Midbrain (tissue), 1 donor: ENCODE measurements around the gene SSTR5.

Experiments used
- DNase-seq: peaks from one replicate; lab custom pipeline; 2025; lab: John Stamatoyannopoulos, UW

SSTR5 gene

GRCh38 chr16:1054660-1055556 lies 17.6 kb upstream of the SSTR5 start:
- peak; percentile 69 for DNase-seq

GRCh38 chr16:1055557-1055924 lies 17.0 kb upstream of the SSTR5 start:
- no peak for DNase-seq

GRCh38 chr16:1056196-1056595 lies 16.4 kb upstream of the SSTR5 start:
- no peak for DNase-seq

GRCh38 chr16:1057252-1057932 lies 15.2 kb upstream of the SSTR5 start:
- no peak for DNase-seq

GRCh38 chr16:1058216-1058615 lies 14.3 kb upstream of the SSTR5 start:
- no peak for DNase-seq

GRCh38 chr16:1059310-1059709 lies 13.2 kb upstream of the SSTR5 start:
- no peak for DNase-seq

GRCh38 chr16:1060416-1061340 lies 11.9 kb upstream of the SSTR5 start:
- no peak for DNase-seq

- DNase-seq: no peak
These were observed 10.6 kb upstream of the SSTR5 start for GRCh38 chr16:1061769-1062505.

- DNase-seq: no peak
These were observed 9.7 kb upstream of the SSTR5 start for GRCh38 chr16:1062895-1063294.

- no peak for DNase-seq
These were observed 8.8 kb upstream of the SSTR5 start for GRCh38 chr16:1063728-1064127.

GRCh38 chr16:1065469-1066128 lies 6.9 kb upstream of the SSTR5 start:
- DNase-seq: no peak

- no peak for DNase-seq
These were observed 5.9 kb upstream of the SSTR5 start for GRCh38 chr16:1066584-1067172.

- DNase-seq: no peak
These were observed 4.9 kb upstream of the SSTR5 start for GRCh38 chr16:1067629-1068028.

- no peak for DNase-seq
These were observed 4.1 kb upstream of the SSTR5 start for GRCh38 chr16:1068451-1068850.

GRCh38 chr16:1069154-1069553 lies 3.4 kb upstream of the SSTR5 start:
- no peak for DNase-seq

- no peak for DNase-seq
These were observed 2.3 kb upstream of the SSTR5 start for GRCh38 chr16:1070084-1070863.

- DNase-seq: no peak
These were observed 1.6 kb upstream of the SSTR5 start for GRCh38 chr16:1070864-1071408.

- no peak for DNase-seq
These were observed 854 bp upstream of the SSTR5 start for GRCh38 chr16:1071561-1072225.

GRCh38 chr16:1073262-1073558 lies 663 bp downstream of the SSTR5 start:
- no peak for DNase-seq
